IMR-90 (cell line): ENCODE results near the gene WDR70.

Experiments
- CTCF ChIP-seq: conservative IDR thresholded peaks from 2 replicates; pipeline ENCODE4 v1.5.1; 2012; ENCODE audit warnings: mild to moderate bottlenecking, low read depth, low read length, improper control_type of control experiment
- POLR2A ChIP-seq: IDR thresholded peaks from 2 replicates; pipeline ENCODE4 v1.6.1; 2012; ENCODE audit warnings: mild to moderate bottlenecking, low read depth, low read length
- SMC3 ChIP-seq: fragments of 150-350 bp; IDR thresholded peaks from 2 replicates; pipeline ENCODE4 v1.6.1; 2016; ENCODE audit warnings: low read depth, mild to moderate bottlenecking, antibody characterized with exemption, low read length, moderate library complexity

- TF ChIP-seq SMC3 (no peak), POLR2A (peak; percentile 43; the same call in 1 of the 2 replicates), CTCF (no peak)
These were observed 8.0 kb upstream of the WDR70 start, which contains the start of gene NUP155 for GRCh38 chr5:37370864-37371726.
